Neutrophil (primary cell): ENCODE results near the gene ADGRG3.
A peak's percentile ranks its signal among the peaks of the same experiment; 100 is the strongest.

Experiments
- H3K27ac ChIP-seq: fragments of 200-600 bp; sonication (generic); 2 replicates; pipeline ENCODE4 v1.5.1; 2016; ENCODE audit warnings: mild to moderate bottlenecking, moderate library complexity
- H3K27me3 ChIP-seq: fragments of 200-600 bp; sonication (generic); 2 replicates; pipeline ENCODE4 v1.6.0; 2016; ENCODE audit warnings: mild to moderate bottlenecking
- H3K36me3 ChIP-seq: fragments of 200-600 bp; sonication (generic); 2 replicates; pipeline ENCODE4 v1.5.1; 2017
- H3K4me1 ChIP-seq, 2 experiments: fragments of 200-600 bp in 1 of 2; sonication (generic) in 1 of 2; 1 replicate in 1 of 2; 2 replicates in 1 of 2; pipeline versions ENCODE4 v1.5.1 to v1.6.1; 2013 to 2016; ENCODE audit warnings: low read depth in 1 of 2, low read length in 1 of 2, mild to moderate bottlenecking in 1 of 2, moderate library complexity in 1 of 2; ENCODE audit not compliant: control insufficient read depth in 1 of 2, insufficient read depth in 1 of 2
- H3K4me3 ChIP-seq, 2 experiments: fragments of 200-600 bp in 1 of 2; sonication (generic) in 1 of 2; 1 replicate in 1 of 2; 2 replicates in 1 of 2; pipeline ENCODE4 v1.5.1; 2013 to 2016; ENCODE audit warnings: low read depth in 1 of 2, low read length in 1 of 2, mild to moderate bottlenecking in 1 of 2, moderate library complexity in 1 of 2
- H3K9me3 ChIP-seq: fragments of 200-600 bp; sonication (generic); 2 replicates; pipeline ENCODE4 v1.5.1; 2016
- CTCF ChIP-seq: fragments of 200-600 bp; sonication (generic); IDR thresholded peaks from 2 replicates; pipeline ENCODE4 v1.5.1; 2016; ENCODE audit warnings: antibody characterized with exemption

ADGRG3 gene

GRCh38 chr16:57682809-57683635, 14.9 kb downstream of the ADGRG3 start:
- no peaks in the 10 kb centered on the region for H3K9me3 ChIP-seq
- H3K4me3 ChIP-seq = no peak overlapping the region
- no peak for TF ChIP-seq CTCF

GRCh38 chr16:57683636-57684545, 15.8 kb downstream of the ADGRG3 start:
- H3K9me3 ChIP-seq = no peaks in the 10 kb centered on the region
- H3K27ac ChIP-seq = peak overlapping the region; percentile 96
- TF ChIP-seq CTCF = no peak
- H3K27me3 ChIP-seq = no peaks in the 10 kb centered on the region
- peaks cover 58 to 64% of the 10 kb centered on the region in 2 experiments for H3K4me1 ChIP-seq
- H3K4me3 ChIP-seq = no peak overlapping the region
- H3K36me3 ChIP-seq = peaks cover 97% of the 10 kb centered on the region

More at GRCh38 chr16:57682809-57683635, 14.9 kb downstream of the ADGRG3 start:
- H3K4me1 ChIP-seq = peaks cover 57 to 64% of the 10 kb centered on the region in 2 experiments
- peaks cover 97% of the 10 kb centered on the region for H3K36me3 ChIP-seq
- H3K27me3 ChIP-seq = no peaks in the 10 kb centered on the region
- peak overlapping the region; percentile 96 for H3K27ac ChIP-seq

- Histone ChIP-seq H3K4me1 (peaks cover 58 to 64% of the 10 kb centered on the region in 2 experiments), H3K9me3 (no peaks in the 10 kb centered on the region), H3K4me3 (no peak overlapping the region), H3K27me3 (no peaks in the 10 kb centered on the region), H3K36me3 (peaks cover 97% of the 10 kb centered on the region), H3K27ac (peak overlapping the region; percentile 96)
- no peak for TF ChIP-seq CTCF
Measured at GRCh38 chr16:57684626-57685358, 16.7 kb downstream of the ADGRG3 start.

- peaks cover 59 to 67% of the 10 kb centered on the region in 2 experiments for H3K4me1 ChIP-seq
- no peaks in the 10 kb centered on the region for H3K27me3 ChIP-seq
- H3K4me3 ChIP-seq = no peak overlapping the region
- no peaks in the 10 kb centered on the region for H3K9me3 ChIP-seq
- TF ChIP-seq CTCF = no peak
- H3K27ac ChIP-seq = peak overlapping the region; percentile 96
- peaks cover 98% of the 10 kb centered on the region for H3K36me3 ChIP-seq
Measured at GRCh38 chr16:57685633-57686032, 17.5 kb downstream of the ADGRG3 start.

- TF ChIP-seq CTCF = no peak
- Histone ChIP-seq H3K27ac (peak overlapping the region; percentile 96), H3K36me3 (peaks cover 88% of the 10 kb centered on the region), H3K4me1 (peaks cover 65 to 72% of the 10 kb centered on the region in 2 experiments), H3K9me3 (no peaks in the 10 kb centered on the region), H3K4me3 (no peak overlapping the region), H3K27me3 (no peaks in the 10 kb centered on the region)
Measured at GRCh38 chr16:57686577-57686976, 18.5 kb downstream of the ADGRG3 start.
